HepG2 (cell line): ENCODE measurements around the gene PPP1R3F. TPM values are rescaled to one million over a fixed set of nuclear protein-coding genes. Genes with fewer than 3 reads are reported as not detected.

Experiments used
- ATAC-seq: fragments of 200-7000 bp; cut with Tn5 transposase; 3 replicates; pipeline ENCODE4 v1.9.1; 2020; ENCODE audit warnings: mild to moderate bottlenecking, moderate library complexity
- BruUV-seq: library from RNA; stranded (reverse); fragments of 400-500 nt; replicated peaks from 2 replicates; lab custom pipeline; 2021; lab: Mats Ljungman, UMichigan
- CTCF ChIA-PET: fragments of 300-600 bp; formaldehyde crosslinking; extraction: SDS; loops from one replicate; lab custom pipeline; 2021; ENCODE audit warnings: low total read pairs, inconsistent platforms, low intra/inter-chr PET ratio; lab: Yijun Ruan, JAX
- POLR2A ChIA-PET: fragments of 350-600 bp; sonication (Branson Sonifier 250); formaldehyde crosslinking; loops from one replicate; lab custom pipeline; 2020; ENCODE audit warnings: antibody characterized with exemption, inconsistent platforms; lab: Yijun Ruan, JAX
- DNase-seq: peaks from one replicate; pipeline ENCODE4 v3.0.0-alpha.2; 2015; ENCODE audit warnings: low spot score
- FAIRE-seq: peaks from 3 replicates; lab custom pipeline; 2011; peaks lifted over from hg19 to GRCh38; lab: Jason Lieb, UNC
- H2AFZ ChIP-seq: one replicate; pipeline ENCODE4 v1.6.1; 2011; ENCODE audit warnings: low read length, inconsistent platforms
- H3K27ac ChIP-seq: fragments of 300-600 bp; 3 replicates; pipeline ENCODE4 v1.8.0; 2011; ENCODE audit warnings: mixed run types, mild to moderate bottlenecking, mixed read lengths, low read length, inconsistent platforms; ENCODE audit not compliant: insufficient read depth; ENCODE audit errors: extremely low read length
- H3K27me3 ChIP-seq, 2 experiments: fragments of 200-600 bp in 1 of 2; 2 replicates in 1 of 2; 3 replicates in 1 of 2; pipeline versions ENCODE4 v1.6.0 to v1.8.0; 2011; ENCODE audit warnings: low read length in 2 of 2, mild to moderate bottlenecking in 2 of 2, moderate library complexity in 2 of 2, inconsistent platforms in 1 of 2; ENCODE audit not compliant: insufficient read depth in 2 of 2, control insufficient read depth in 1 of 2
- H3K36me3 ChIP-seq, 2 experiments: fragments of 200-600 bp in 1 of 2; replicated peaks in 1 of 2; 2 replicates in 1 of 2; 3 replicates in 1 of 2; pipeline versions ENCODE4 v1.5.1 to v1.8.0; 2011; ENCODE audit warnings: low read length in 2 of 2, inconsistent platforms in 1 of 2; ENCODE audit not compliant: insufficient read depth in 2 of 2, control insufficient read depth in 1 of 2
- H3K4me1 ChIP-seq: 2 replicates; pipeline ENCODE4 v1.5.1; 2012; ENCODE audit warnings: low read length, inconsistent platforms; ENCODE audit not compliant: insufficient read depth
- H3K4me2 ChIP-seq: 2 replicates; pipeline ENCODE4 v1.6.0; 2011; ENCODE audit warnings: low read depth, low read length, inconsistent platforms
- H3K4me3 ChIP-seq, 3 experiments: fragments of 200-600 bp in 1 of 3; sonication (generic), shearing (Covaris generic) in 1 of 3; replicated peaks in 1 of 3; 2 replicates each; pipeline ENCODE4 v1.5.1; 2011 to 2016; ENCODE audit warnings: low read length in 3 of 3, inconsistent platforms in 2 of 3, low read depth in 2 of 3, mild to moderate bottlenecking in 2 of 3, control low read depth in 1 of 3, mixed read lengths in 1 of 3; ENCODE audit not compliant: insufficient read depth in 1 of 3
- H3K79me2 ChIP-seq: one replicate; pipeline ENCODE4 v1.6.1; 2011; ENCODE audit warnings: low read length, inconsistent platforms; ENCODE audit not compliant: insufficient read depth
- H3K9ac ChIP-seq: 2 replicates; pipeline ENCODE4 v1.6.0; 2011; ENCODE audit warnings: mild to moderate bottlenecking, low read depth, low read length, inconsistent platforms; ENCODE audit not compliant: insufficient read depth
- H3K9me3 ChIP-seq: 2 replicates; pipeline ENCODE4 v1.5.1; 2012; ENCODE audit warnings: mild to moderate bottlenecking, low read length
- H4K20me1 ChIP-seq: 2 replicates; pipeline ENCODE4 v1.6.0; 2011; ENCODE audit warnings: inconsistent platforms, mild to moderate bottlenecking, low read length, moderate library complexity; ENCODE audit not compliant: insufficient read depth
- HES4 ChIP-seq: sonication (generic); formaldehyde crosslinking; IDR thresholded peaks from 2 replicates; pipeline ENCODE4 v1.9.0; 2021; ENCODE audit warnings: mild to moderate bottlenecking, missing genetic modification reagents, borderline replicate concordance
- HNF1A ChIP-seq, 2 experiments: sonication (generic) in 1 of 2; formaldehyde crosslinking in 1 of 2; IDR thresholded peaks; 2 replicates each; pipeline versions ENCODE4 v1.4.0 to v1.6.1; 2016 to 2020; ENCODE audit warnings: borderline replicate concordance in 1 of 2, low read depth in 1 of 2, mild to moderate bottlenecking in 1 of 2, missing genetic modification reagents in 1 of 2
- KDM4B ChIP-seq: sonication (generic); formaldehyde crosslinking; IDR thresholded peaks from 2 replicates; pipeline ENCODE4 v1.4.0; 2020; ENCODE audit warnings: missing genetic modification reagents
- MNT ChIP-seq: fragments of 450-650 bp; IDR thresholded peaks from 2 replicates; pipeline ENCODE4 v1.6.1; 2016
- ZNF124 ChIP-seq: sonication (generic); formaldehyde crosslinking; IDR thresholded peaks from 2 replicates; pipeline ENCODE4 v1.4.0; 2020; ENCODE audit warnings: missing genetic modification reagents
- WGBS: methylation state at CpG from one replicate; pipeline ENCODE4 v1.1.6; 2017; ENCODE audit warnings: low lambda C conversion rate; 5-methylcytosine and 5-hydroxymethylcytosine counted together
- in situ Hi-C: cut with HindIII; loops from 2 replicates; pipeline ENCODE4 v1.10.0; 2017; ENCODE audit warnings: low pct_unique_long_range_greater_than_20kb; ENCODE audit not compliant: extremely low pct_ligation_motif_present
- intact Hi-C: fragments of 100-400 bp; cut with micrococcal nuclease; formaldehyde crosslinking; loops from one replicate; pipeline ENCODE4 v1.10.0; 2022; ENCODE audit not compliant: unreplicated experiment
- polyA plus RNA-seq, 8 experiments: library from polyadenylated mRNA; depleted of rRNA in 3 of 8; stranded (reverse) in 7 of 8; unstranded in 1 of 8; fragments of >200 nt; fragmentation: Illumina TruSeq in 4 of 8; extraction: Trizol in 4 of 8; gene quantifications; 2 replicates each; pipeline versions ENCODE4 v1.2.1 to v1.2.3, GENCODE V29; 2011 to 2016; ENCODE audit warnings: low read depth in 4 of 8, missing spikeins in 1 of 8, mixed read lengths in 1 of 8; ENCODE audit not compliant: insufficient read depth in 1 of 8
- total RNA-seq, 5 experiments: library from RNA; depleted of rRNA; stranded (reverse); fragments of >200 nt; fragmentation: Illumina TruSeq; extraction: Trizol; gene quantifications; 2 replicates each; pipeline ENCODE4 v1.2.3, GENCODE V29; 2016; ENCODE audit warnings: low read depth in 1 of 5
- TF ChIP-seq, protein P1 (sequence below): sonication (generic); formaldehyde crosslinking; conservative IDR thresholded peaks from 2 replicates; pipeline ENCODE4 v1.4.0; 2020; ENCODE audit warnings: missing genetic modification reagents

PPP1R3F gene
- total and polyA plus RNA-seq, 2 of the 13 experiments (the other 11 are each of a cell fraction or from before 2014, with no cell fraction given): 0.82 to 0.84 TPM

- TF ChIP-seq HNF1A (IDR thresholded peaks at IDR 0.05; ENCODE audit: low read depth) (no peak), HNF1A (CRISPR knock-in tag; IDR thresholded peaks at IDR 0.05; ENCODE audit: borderline replicate concordance) (no peak), HES4 (CRISPR knock-in tag) (no peak), KDM4B (CRISPR knock-in tag) (no peak)
Observed at GRCh38 chrX:49257074-49257790, 12.4 kb upstream of the PPP1R3F start (continued).

- H3K4me2 ChIP-seq: peak overlapping the region; percentile 23; the same call in 1 of the 2 replicates
- no TSS peak for BruUV-seq
- FAIRE-seq (no peak), DNase-seq (no peak), ATAC-seq (no peak)
- no peak overlapping the region for H3K4me3 ChIP-seq
- H3K27ac ChIP-seq: no peak overlapping the region
- H3K79me2 ChIP-seq: no peaks in the 10 kb centered on the region
- peaks cover 11% of the 10 kb centered on the region for H3K4me1 ChIP-seq
- H3K27me3 ChIP-seq: no peaks in the 10 kb centered on the region
- in situ Hi-C loops (no loop called here), intact Hi-C loops (no loop called here)
- H3K9me3 ChIP-seq: no peaks in the 10 kb centered on the region
- POLR2A ChIA-PET: interaction anchor here (1.8 kb wide), 1 partner anchor 11 kb away, joined by 6 read pairs; the partner anchor contains the start of gene PPP1R3F
- no peak overlapping the region for H2AFZ ChIP-seq
- H3K36me3 ChIP-seq: no peaks in the 10 kb centered on the region
- no CpG with 5 or more reads among the region's 20 CpGs for WGBS
- no peaks in the 10 kb centered on the region for H4K20me1 ChIP-seq
- CTCF ChIA-PET: no interaction called here
- H3K9ac ChIP-seq: no peak overlapping the region
- TF ChIP-seq, protein P1, sequence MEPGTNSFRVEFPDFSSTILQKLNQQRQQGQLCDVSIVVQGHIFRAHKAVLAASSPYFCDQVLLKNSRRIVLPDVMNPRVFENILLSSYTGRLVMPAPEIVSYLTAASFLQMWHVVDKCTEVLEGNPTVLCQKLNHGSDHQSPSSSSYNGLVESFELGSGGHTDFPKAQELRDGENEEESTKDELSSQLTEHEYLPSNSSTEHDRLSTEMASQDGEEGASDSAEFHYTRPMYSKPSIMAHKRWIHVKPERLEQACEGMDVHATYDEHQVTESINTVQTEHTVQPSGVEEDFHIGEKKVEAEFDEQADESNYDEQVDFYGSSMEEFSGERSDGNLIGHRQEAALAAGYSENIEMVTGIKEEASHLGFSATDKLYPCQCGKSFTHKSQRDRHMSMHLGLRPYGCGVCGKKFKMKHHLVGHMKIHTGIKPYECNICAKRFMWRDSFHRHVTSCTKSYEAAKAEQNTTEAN (CRISPR knock-in tag): no peak
- peak; percentile 89 for TF ChIP-seq MNT
- TF ChIP-seq ZNF124 (CRISPR knock-in tag): no peak
Observed at GRCh38 chrX:49257846-49258748, 11.5 kb upstream of the PPP1R3F start.
